ENCODE measurements around the gene GNL3. TPM values are rescaled to one million over a fixed set of nuclear protein-coding genes. Genes with fewer than 3 reads are reported as not detected.

Gene GNL3
- total and polyA plus RNA-seq, 2 of the 8 experiments (the other 6 are each of a cell fraction or from before 2014, with no cell fraction given): 45.5 to 184 TPM

DNA sequence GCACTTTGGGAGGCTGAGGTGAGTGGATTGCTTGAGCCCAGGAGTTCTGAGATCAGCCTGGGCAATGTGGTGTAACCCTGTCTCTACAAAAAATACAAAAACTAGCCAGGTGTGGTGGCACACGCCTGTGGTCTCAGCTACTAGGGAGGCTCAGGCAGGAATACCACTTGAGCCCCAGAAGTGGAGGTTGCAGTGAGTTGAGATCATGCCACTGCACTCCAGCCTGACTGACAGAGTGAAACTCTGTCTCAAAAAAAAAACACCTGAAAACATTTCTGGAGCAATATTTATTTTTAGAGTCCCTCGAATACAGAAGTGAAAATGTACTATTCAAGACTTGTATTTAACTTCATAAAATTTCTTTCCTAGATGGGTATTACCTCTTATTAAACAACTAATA is 24.7 kb downstream of the GNL3 start (continued):
- TF ChIP-seq, protein P1, sequence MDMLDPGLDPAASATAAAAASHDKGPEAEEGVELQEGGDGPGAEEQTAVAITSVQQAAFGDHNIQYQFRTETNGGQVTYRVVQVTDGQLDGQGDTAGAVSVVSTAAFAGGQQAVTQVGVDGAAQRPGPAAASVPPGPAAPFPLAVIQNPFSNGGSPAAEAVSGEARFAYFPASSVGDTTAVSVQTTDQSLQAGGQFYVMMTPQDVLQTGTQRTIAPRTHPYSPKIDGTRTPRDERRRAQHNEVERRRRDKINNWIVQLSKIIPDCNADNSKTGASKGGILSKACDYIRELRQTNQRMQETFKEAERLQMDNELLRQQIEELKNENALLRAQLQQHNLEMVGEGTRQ (IDR thresholded peaks at IDR 0.05; ENCODE audit: low read length): no peak
- no peak for TF ChIP-seq HDAC2 (IDR thresholded peaks at IDR 0.05; ENCODE audit: borderline replicate concordance in 1 of 2, low read depth in 2 of 2, low read length in 2 of 2)
- no peak for TF ChIP-seq KDM5A (IDR thresholded peaks at IDR 0.05; ENCODE audit: low read length)
- TF ChIP-seq SUZ12 (IDR thresholded peaks at IDR 0.05; ENCODE audit: low read length): no peak
- TF ChIP-seq, protein P2, sequence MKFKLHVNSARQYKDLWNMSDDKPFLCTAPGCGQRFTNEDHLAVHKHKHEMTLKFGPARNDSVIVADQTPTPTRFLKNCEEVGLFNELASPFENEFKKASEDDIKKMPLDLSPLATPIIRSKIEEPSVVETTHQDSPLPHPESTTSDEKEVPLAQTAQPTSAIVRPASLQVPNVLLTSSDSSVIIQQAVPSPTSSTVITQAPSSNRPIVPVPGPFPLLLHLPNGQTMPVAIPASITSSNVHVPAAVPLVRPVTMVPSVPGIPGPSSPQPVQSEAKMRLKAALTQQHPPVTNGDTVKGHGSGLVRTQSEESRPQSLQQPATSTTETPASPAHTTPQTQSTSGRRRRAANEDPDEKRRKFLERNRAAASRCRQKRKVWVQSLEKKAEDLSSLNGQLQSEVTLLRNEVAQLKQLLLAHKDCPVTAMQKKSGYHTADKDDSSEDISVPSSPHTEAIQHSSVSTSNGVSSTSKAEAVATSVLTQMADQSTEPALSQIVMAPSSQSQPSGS (IDR thresholded peaks at IDR 0.05; ENCODE audit: low read length): no peak
- TF ChIP-seq CBX8 (IDR thresholded peaks at IDR 0.05; ENCODE audit: borderline replicate concordance, low read depth, low read length): no peak

All from H1 (cell line).